GM23338 (cell line): ENCODE data around the gene FHIT.

Source experiments
- CREB1 ChIP-seq: fragments of 250-450 bp; sonication (Bioruptor Pico); IDR thresholded peaks from 2 replicates; pipeline ENCODE4 v1.5.0; 2020; ENCODE audit warnings: low read depth, mild to moderate bottlenecking, moderate library complexity
- ETS1 ChIP-seq: IDR thresholded peaks from 2 replicates; pipeline ENCODE4 v1.6.1; 2016; ENCODE audit warnings: antibody characterized with exemption
- EZH2 ChIP-seq: fragments of 200-600 bp; sonication (generic); IDR thresholded peaks from one replicate; pipeline ENCODE4 v1.8.0; 2017; ENCODE audit warnings: antibody characterized with exemption, mild to moderate bottlenecking, low read depth; ENCODE audit not compliant: unreplicated experiment
- EZH2phosphoT487 ChIP-seq: fragments of 200-600 bp; sonication (generic); IDR thresholded peaks from one replicate; pipeline ENCODE4 v1.8.1; 2018; ENCODE audit warnings: antibody characterized with exemption; ENCODE audit not compliant: unreplicated experiment
- JUNB ChIP-seq: IDR thresholded peaks from one replicate; pipeline ENCODE4 v1.6.1; 2016; ENCODE audit warnings: antibody characterized with exemption; ENCODE audit not compliant: unreplicated experiment
- NANOG ChIP-seq: IDR thresholded peaks from 2 replicates; pipeline ENCODE4 v1.6.1; 2016; ENCODE audit warnings: antibody characterized with exemption, borderline replicate concordance
- POLR2AphosphoS5 ChIP-seq: IDR thresholded peaks from 2 replicates; pipeline ENCODE4 v1.6.1; 2016; ENCODE audit warnings: antibody characterized with exemption, low read depth
- STAT1 ChIP-seq: IDR thresholded peaks from one replicate; pipeline ENCODE4 v1.6.1; 2016; ENCODE audit warnings: antibody characterized with exemption; ENCODE audit not compliant: unreplicated experiment
- ZNF114 ChIP-seq: fragments of 250-450 bp; sonication (Bioruptor Pico); IDR thresholded peaks from 2 replicates; pipeline ENCODE4 v1.5.0; 2020; ENCODE audit warnings: mild to moderate bottlenecking, moderate library complexity
- ZNF331 ChIP-seq: fragments of 250-450 bp; sonication (Bioruptor Pico); IDR thresholded peaks from 2 replicates; pipeline ENCODE4 v1.5.0; 2020; ENCODE audit warnings: low read depth, mild to moderate bottlenecking, moderate library complexity
- TF ChIP-seq, protein P1 (sequence below), 2 experiments: fragments of 200-600 bp in 1 of 2; sonication (generic) in 1 of 2; conservative IDR thresholded peaks; 2 replicates each; pipeline versions ENCODE4 v1.5.1 to v1.6.1; 2016 to 2017; ENCODE audit warnings: antibody characterized with exemption in 2 of 2, low read depth in 2 of 2, mild to moderate bottlenecking in 2 of 2, moderate library complexity in 1 of 2
- TF ChIP-seq, protein P2 (sequence below): IDR thresholded peaks from one replicate; pipeline ENCODE4 v1.6.1; 2018; ENCODE audit warnings: antibody characterized with exemption; ENCODE audit not compliant: unreplicated experiment

GRCh38 chr3:60094392-60094947 lies 1156.8 kb downstream of the FHIT start:
- TF ChIP-seq POLR2AphosphoS5 (no peak), CREB1 (no peak), ETS1 (no peak), EZH2phosphoT487 (no peak), EZH2 (no peak), ZNF114 (no peak), STAT1 (no peak), JUNB (no peak), ZNF331 (CRISPR knock-in tag) (no peak), NANOG (no peak)
- TF ChIP-seq, protein P1, sequence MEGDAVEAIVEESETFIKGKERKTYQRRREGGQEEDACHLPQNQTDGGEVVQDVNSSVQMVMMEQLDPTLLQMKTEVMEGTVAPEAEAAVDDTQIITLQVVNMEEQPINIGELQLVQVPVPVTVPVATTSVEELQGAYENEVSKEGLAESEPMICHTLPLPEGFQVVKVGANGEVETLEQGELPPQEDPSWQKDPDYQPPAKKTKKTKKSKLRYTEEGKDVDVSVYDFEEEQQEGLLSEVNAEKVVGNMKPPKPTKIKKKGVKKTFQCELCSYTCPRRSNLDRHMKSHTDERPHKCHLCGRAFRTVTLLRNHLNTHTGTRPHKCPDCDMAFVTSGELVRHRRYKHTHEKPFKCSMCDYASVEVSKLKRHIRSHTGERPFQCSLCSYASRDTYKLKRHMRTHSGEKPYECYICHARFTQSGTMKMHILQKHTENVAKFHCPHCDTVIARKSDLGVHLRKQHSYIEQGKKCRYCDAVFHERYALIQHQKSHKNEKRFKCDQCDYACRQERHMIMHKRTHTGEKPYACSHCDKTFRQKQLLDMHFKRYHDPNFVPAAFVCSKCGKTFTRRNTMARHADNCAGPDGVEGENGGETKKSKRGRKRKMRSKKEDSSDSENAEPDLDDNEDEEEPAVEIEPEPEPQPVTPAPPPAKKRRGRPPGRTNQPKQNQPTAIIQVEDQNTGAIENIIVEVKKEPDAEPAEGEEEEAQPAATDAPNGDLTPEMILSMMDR (conservative IDR thresholded peaks at IDR 0.05; ENCODE audit: low read depth in 2 of 2): no peak
- TF ChIP-seq, protein P2, sequence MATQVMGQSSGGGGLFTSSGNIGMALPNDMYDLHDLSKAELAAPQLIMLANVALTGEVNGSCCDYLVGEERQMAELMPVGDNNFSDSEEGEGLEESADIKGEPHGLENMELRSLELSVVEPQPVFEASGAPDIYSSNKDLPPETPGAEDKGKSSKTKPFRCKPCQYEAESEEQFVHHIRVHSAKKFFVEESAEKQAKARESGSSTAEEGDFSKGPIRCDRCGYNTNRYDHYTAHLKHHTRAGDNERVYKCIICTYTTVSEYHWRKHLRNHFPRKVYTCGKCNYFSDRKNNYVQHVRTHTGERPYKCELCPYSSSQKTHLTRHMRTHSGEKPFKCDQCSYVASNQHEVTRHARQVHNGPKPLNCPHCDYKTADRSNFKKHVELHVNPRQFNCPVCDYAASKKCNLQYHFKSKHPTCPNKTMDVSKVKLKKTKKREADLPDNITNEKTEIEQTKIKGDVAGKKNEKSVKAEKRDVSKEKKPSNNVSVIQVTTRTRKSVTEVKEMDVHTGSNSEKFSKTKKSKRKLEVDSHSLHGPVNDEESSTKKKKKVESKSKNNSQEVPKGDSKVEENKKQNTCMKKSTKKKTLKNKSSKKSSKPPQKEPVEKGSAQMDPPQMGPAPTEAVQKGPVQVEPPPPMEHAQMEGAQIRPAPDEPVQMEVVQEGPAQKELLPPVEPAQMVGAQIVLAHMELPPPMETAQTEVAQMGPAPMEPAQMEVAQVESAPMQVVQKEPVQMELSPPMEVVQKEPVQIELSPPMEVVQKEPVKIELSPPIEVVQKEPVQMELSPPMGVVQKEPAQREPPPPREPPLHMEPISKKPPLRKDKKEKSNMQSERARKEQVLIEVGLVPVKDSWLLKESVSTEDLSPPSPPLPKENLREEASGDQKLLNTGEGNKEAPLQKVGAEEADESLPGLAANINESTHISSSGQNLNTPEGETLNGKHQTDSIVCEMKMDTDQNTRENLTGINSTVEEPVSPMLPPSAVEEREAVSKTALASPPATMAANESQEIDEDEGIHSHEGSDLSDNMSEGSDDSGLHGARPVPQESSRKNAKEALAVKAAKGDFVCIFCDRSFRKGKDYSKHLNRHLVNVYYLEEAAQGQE: no peak
